Measurements from ENCODE around the gene FXYD1. TPM values are rescaled to one million over a fixed set of nuclear protein-coding genes. Genes with fewer than 3 reads are reported as not detected.

Gene FXYD1
- total and polyA plus RNA-seq, 12 donors: 251 to 819 (median 578) TPM

DNA sequence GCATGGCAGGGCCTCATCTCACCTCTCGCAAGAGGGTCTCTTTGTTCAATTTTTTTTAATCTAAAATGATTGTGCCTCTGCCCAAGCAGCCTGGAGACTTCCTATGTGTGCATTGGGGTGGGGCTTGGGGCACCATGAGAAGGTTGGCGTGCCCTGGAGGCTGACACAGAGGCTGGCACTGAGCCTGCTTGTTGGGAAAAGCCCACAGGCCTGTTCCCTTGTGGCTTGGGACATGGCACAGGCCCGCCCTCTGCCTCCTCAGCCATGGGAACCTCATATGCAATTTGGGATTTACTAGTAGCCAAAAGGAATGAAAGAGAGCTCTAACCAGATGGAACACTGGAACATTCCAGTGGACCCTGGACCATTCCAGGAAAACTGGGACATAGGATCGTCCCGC lies 15.1 kb upstream of the FXYD1 start:
- Histone ChIP-seq H3K4me3 (peak overlapping the region in 8 of 10 donors; percentile 37 to 75 (median 62)), H3K27me3 (no peaks in the 10 kb centered on the region), H3K36me3 (no peaks in the 10 kb centered on the region), H3K4me1 (peaks cover 5 to 46% (median 32%) of the 10 kb centered on the region in 9 donors), H3K27ac (peak overlapping the region; percentile 61 to 96 (median 90)), H3K9me3 (no peaks in the 10 kb centered on the region)
- intact Hi-C loops (cut with DNase I): no loop called here
- ATAC-seq (peak in 7 of 8 donors; percentile 4 to 38 (median 21)), DNase-seq (no peak)
- TF ChIP-seq, protein P1, sequence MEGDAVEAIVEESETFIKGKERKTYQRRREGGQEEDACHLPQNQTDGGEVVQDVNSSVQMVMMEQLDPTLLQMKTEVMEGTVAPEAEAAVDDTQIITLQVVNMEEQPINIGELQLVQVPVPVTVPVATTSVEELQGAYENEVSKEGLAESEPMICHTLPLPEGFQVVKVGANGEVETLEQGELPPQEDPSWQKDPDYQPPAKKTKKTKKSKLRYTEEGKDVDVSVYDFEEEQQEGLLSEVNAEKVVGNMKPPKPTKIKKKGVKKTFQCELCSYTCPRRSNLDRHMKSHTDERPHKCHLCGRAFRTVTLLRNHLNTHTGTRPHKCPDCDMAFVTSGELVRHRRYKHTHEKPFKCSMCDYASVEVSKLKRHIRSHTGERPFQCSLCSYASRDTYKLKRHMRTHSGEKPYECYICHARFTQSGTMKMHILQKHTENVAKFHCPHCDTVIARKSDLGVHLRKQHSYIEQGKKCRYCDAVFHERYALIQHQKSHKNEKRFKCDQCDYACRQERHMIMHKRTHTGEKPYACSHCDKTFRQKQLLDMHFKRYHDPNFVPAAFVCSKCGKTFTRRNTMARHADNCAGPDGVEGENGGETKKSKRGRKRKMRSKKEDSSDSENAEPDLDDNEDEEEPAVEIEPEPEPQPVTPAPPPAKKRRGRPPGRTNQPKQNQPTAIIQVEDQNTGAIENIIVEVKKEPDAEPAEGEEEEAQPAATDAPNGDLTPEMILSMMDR (IDR thresholded peaks at IDR 0.05): no peak
- WGBS, 2 donors: 70 to 78% methylated on average over 5 of the region's 5 CpGs

DNA sequence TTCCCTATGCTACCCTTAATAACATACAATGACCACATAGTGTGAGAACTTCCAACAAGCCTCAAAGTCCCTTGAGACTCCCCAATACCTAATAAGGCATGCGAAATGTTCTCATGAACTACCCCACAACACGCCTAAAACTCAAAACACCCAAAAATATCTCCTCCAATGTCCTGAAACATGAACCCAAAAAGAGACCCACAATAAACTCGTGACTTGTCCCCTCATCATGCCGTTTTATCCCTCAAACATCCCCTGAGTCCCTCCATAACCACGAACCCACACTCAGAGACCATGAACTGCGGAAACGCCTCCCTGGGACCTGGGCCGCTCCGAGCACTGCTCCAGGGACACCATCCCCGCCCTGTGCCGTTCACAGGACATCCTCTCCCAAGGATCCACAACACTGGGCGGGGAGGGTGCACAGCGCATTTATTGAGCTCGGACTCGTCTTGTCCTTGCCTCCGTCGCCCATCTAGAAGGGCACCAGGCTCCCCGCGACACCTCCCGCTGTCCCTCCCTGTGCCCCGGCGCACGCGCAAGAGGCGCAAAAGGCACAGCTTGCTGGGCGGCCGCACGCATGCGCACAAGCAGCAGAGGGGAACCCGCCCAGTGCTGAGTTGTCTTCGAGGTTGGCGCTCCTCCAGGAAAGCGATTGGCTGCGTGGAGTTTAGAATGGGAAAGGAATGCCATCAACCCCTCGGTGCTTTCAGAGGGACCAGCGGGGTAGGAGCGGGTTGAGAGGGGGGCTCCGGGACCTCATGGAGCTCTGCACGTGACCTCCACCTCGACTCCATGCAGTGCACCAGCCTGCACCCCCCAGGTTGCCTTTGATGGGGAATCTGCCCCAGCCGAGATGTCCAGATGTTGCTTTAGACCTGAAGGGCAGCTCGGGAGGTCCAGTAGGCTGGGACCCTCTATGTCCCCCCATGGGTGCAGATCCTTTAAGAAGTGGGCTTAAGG lies 14.2 kb upstream of the FXYD1 start:
- Histone ChIP-seq H3K27ac (peak overlapping the region; percentile 61 to 96 (median 90)), H3K4me3 (peak overlapping the region; percentile 29 to 75 (median 62)), H3K9me3 (no peaks in the 10 kb centered on the region), H3K36me3 (no peaks in the 10 kb centered on the region), H3K27me3 (no peaks in the 10 kb centered on the region), H3K4me1 (peaks cover 5 to 46% (median 32%) of the 10 kb centered on the region in 9 donors)
- DNase-seq: peak; percentile 95 to 96
- ATAC-seq: peak; percentile 88 to 98 (median 95)
- 7 to 9% methylated on average over 42 of the region's 42 CpGs for WGBS, 2 donors
- TF ChIP-seq, protein P1 (IDR thresholded peaks at IDR 0.05): no peak
- intact Hi-C loops (cut with DNase I): loop anchor here in 1 of 10 donors (2.0 kb wide), 1 partner anchor 14 kb away; the partner anchor contains the start of gene FXYD1

DNA sequence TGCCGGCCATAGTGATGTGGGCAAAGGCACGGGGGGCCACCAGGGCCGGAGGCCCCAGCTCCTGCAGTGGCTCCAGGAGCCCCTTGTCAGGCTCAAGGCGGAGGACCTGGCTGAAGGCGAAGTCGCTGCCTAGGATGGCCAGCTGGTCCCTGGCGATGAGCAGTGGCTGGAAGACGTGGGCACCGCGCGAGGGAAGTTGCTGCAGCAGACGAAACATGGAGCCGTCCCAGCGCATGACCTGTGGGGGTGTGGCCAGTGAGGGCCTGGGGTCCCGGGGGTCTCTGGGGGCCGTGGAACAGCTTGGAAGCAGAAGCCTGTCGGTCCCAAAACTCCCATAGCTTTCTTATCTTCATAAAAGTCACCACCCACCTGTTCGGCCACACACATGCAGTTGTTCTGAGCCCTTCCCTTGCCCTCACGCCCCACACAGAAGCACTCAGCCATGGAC lies 13.3 kb upstream of the FXYD1 start:
- H3K27ac ChIP-seq: peak overlapping the region in 8 of 10 donors; percentile 85 to 96 (median 92)

More for the DNA sequence above, 13.3 kb upstream of the FXYD1 start:
- TF ChIP-seq, protein P1 (IDR thresholded peaks at IDR 0.05): no peak
- WGBS, 2 donors: 90 to 91% methylated on average over 19 of the region's 19 CpGs
- no peaks in the 10 kb centered on the region for H3K27me3 ChIP-seq
- peak overlapping the region in 3 of 10 donors; percentile 47 to 75 (median 68) for H3K4me3 ChIP-seq
- peaks cover 5 to 40% (median 32%) of the 10 kb centered on the region in 9 donors for H3K4me1 ChIP-seq
- intact Hi-C loops (cut with DNase I): loop anchor here in 1 of 10 donors (2.0 kb wide), 1 partner anchor 14 kb away; the partner anchor contains the start of gene FXYD1
- DNase-seq (no peak), ATAC-seq (no peak)
- H3K9me3 ChIP-seq: no peaks in the 10 kb centered on the region
- H3K36me3 ChIP-seq: no peaks in the 10 kb centered on the region

Measured in heart right ventricle (tissue), 16 donors.